Left ventricle myocardium superior (tissue), 1 donor: ENCODE measurements around the gene PTPRU. TPM values are rescaled to one million over a fixed set of nuclear protein-coding genes. Genes with fewer than 3 reads are reported as not detected.

ENCODE experiments used
- ATAC-seq: fragments of 200-7000 bp; cut with Tn5 transposase; one replicate; pipeline ENCODE4 v1.9.1; 2020; ENCODE audit warnings: mild to moderate bottlenecking, moderate library complexity
- DNase-seq: peaks from one replicate; pipeline ENCODE4 v3.0.0-alpha.2; 2020
- intact Hi-C: fragments of 100-400 bp; cut with micrococcal nuclease; formaldehyde crosslinking; loops from one replicate; pipeline ENCODE4 v1.11.0; 2022
- total RNA-seq: library from RNA; stranded (reverse); fragmentation: NEBNext Ultra II Directional; extraction: Animal tissue kit (Norgen Biotek cat#: 25700); gene quantifications from one replicate; pipeline ENCODE4 v1.2.1, GENCODE V29; 2021
- donor health status: DM: no; HTN: yes; CAD: no; lungs with severe emphysema.

Gene PTPRU
- total RNA-seq, 1 donor from 2014 or later: 19.2 TPM

DNA sequence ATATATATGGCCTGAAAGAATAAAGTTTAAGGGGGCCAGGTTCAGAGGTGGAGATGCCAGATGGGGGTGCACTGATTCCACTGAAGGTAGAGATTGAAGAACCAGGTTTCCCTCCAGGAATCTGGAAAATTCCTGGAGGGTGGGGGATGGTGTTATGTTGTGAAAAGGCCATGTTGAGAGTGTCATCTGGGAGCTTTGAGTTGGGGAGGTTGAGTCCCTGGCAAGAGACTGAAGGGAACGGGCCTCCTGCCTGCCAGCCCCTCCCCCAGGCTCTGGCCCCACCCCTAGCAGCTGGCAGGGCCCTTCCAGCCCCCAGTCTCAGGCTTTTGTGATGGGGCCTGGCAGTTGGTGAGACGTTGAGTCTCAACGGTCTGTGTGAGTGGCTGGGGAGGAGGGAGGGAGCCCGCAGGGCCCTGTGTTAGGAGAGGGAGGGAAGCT is 4.1 kb downstream of the PTPRU start:
- no peak for ATAC-seq
- intact Hi-C loops: no loop called here
- no peak for DNase-seq

DNA sequence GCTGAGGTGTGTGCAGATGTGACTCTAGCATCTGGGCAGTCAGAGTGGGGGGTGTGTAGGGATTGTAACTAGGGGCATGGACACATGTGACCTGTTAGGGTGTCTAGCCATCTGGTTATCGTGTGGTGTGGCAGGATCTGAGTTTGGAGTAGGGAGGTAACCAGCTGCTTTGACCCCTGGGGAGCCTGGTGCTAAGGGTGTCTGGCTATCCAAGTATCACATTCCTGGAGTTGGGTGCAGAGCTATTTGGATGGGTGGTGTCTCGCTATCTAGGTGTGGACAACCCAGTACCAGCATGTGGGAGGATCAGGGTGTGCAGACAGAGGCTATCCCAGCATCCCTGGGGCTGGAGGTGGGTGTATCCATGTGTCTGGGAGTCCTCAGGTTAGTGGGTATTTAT is 4.7 kb downstream of the PTPRU start:
- ATAC-seq (no peak), DNase-seq (no peak)
- intact Hi-C loops: no loop called here

DNA sequence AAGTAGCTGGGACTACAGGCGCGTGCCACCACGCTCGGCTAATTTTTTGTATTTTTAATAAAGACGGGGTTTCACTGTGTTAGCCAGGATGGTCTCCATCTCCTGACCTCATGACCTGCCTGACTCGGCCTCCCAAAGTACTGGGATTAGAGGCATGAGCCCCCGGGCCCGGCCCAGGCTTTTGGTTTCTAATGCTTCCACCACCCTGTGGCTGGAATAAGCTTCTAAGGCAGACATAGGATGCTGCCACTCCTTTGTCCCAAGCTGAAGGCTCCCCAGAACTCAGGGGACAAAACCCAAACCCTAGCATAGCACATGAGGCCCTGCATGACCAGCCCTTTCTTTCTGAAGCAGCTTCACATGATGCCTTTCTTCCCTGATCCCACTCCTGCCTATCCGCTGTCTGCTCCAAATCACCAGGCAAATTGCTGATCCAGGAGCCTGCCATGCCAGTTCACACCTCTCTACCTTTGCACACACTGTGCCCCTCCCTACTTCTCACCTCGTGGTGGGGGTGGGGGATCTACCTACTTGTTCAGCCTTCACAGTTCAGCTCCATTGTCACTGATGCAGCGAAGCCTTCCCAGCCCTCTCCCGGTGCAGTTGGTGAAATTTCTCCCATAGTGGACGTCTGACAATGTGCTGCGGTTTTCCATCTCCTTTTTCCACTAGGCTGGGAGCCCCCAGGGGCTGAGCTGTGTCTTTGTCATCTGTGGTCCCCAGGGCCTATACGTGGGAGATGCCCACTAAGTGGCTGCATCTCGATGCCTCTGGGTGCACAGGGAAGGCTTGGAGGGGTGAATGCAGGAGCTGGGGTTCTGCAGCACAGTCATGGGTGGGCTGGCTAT is 6.9 kb downstream of the PTPRU start:
- no peak for DNase-seq
- ATAC-seq: no peak
- intact Hi-C loops: no loop called here

DNA sequence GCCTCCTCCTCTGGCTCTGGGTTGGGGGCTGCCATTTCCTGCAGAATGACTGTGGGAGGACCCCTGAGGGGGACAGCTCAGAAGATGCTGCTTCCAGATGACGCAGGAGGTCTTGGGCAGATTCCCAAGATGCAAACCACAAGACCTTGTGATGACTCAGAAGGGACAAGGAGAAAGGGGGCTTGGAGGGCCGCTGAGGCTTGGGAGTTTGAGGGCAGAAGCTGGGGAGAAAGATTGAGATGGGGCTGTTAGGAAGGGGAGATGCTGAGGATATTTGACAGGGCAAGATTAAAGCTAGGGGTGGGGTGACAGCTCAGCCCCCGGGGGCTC is 7.5 kb downstream of the PTPRU start:
- ATAC-seq: no peak

DNA sequence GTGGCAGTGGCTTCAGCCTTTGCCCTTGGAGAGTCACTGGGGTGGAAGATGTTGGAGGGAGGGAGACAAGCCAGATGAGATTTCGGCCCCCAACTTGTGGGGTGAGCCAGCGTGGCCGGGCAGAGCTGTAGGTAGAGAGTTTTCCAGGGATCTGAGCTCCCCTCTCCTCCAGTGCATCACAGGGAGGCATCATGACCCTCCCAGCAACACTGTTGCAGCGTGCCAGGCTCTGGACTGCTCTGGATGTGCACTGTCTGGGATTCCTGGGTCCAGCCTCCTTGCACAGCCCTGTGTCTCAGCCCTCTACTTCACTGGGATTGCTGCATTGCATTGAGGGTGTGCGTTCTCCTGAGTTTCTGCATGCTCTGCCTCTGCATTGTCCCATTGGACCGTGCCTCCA is 8.9 kb downstream of the PTPRU start:
- DNase-seq: no peak
- intact Hi-C loops: no loop called here
- no peak for ATAC-seq

More for the DNA sequence above, 7.5 kb downstream of the PTPRU start:
- intact Hi-C loops: no loop called here
- no peak for DNase-seq

DNA sequence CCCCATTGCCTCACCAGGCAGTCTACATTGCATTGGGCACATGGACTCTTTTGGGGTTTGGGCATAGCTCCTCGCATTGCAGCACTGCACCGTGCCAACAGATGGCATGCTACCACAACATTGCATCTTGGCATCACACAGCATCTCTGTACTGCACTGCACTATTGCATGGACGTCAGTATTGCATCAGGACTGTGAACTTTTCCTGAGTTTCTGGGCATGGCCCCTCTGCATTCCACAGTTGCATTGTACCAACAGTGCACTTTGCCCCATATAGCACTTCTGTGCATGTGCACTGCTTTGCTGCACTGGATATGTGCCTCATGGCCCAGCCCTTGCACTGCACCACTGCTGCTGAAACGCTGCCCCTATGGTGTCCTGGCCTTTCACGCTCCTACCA is 9.6 kb downstream of the PTPRU start:
- DNase-seq (no peak), ATAC-seq (peak; percentile 59)
- intact Hi-C loops: no loop called here

DNA sequence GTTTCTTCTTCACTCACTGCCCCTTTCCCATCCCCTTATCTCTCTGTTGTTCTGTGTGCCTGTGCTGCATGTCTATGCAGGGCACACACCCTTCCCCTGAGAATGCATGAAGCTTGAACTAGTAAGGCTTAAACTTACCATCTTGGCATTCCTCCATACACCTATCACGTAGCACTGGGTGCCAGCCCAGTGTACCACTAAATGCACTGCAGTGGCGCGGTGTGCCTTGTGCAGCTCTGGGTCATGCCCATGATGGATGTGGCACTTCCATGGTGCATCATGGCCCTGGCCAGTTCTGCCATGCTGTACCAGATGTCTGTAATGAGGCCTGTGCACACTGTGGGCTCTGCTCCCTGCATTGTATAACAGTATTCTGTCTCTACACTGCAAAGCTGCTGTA is 10.7 kb downstream of the PTPRU start:
- peak; percentile 35 for ATAC-seq
- no peak for DNase-seq
- intact Hi-C loops: no loop called here

DNA sequence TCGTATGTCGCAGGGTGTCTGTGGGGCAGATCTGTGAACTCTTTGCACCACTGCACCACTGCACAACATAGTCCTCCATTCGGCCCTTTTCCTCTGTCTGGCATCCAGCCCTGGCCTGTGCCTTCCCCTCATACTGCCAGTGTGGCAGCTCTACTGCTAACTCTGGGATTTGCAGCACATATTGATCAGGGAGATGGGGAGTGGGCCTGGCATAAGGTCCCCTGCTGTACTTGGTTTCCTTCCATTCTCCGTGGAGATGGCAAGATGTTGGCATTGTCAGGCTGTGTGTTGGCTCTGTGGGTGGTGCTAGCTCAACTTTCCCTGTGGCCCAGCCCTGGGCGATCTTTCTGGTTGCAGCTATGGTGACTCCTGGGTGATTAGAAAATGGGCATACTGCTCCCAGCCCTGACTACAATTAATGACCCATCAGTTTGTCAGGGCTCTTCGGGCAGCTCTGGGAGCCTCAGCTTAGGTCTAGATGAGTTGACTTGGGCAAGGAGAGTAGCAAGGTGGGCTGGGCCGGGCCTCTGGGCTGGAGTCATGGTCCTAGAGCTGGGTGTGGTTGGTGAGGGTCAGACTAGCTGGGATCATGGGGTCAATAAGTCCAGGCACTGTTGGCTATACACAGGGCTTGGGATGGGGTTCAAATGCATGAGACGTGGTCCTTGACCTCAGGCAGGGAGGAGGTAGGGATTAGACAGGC is 11.4 kb downstream of the PTPRU start:
- intact Hi-C loops: no loop called here
- no peak for ATAC-seq
- DNase-seq: no peak

DNA sequence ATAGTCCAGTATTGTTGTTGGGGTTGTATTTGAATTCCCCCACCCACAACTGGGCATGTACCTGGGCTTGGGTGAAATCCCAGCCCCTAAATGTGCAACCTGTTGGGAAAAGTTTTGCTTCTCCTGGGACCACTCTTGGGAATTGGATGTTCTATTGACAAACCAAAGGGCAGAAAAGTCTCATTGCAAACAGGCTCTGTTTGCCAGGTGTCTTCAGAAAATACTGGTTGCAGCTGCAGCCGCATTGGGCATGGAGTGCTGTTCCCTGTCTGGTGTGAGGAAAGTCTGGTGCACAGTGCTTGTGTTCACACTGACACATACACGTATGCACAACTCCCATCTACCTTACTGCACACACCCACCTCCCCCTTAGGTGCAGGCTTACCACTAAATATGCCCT is 12.1 kb downstream of the PTPRU start:
- no peak for ATAC-seq
- DNase-seq: no peak
- intact Hi-C loops: no loop called here

DNA sequence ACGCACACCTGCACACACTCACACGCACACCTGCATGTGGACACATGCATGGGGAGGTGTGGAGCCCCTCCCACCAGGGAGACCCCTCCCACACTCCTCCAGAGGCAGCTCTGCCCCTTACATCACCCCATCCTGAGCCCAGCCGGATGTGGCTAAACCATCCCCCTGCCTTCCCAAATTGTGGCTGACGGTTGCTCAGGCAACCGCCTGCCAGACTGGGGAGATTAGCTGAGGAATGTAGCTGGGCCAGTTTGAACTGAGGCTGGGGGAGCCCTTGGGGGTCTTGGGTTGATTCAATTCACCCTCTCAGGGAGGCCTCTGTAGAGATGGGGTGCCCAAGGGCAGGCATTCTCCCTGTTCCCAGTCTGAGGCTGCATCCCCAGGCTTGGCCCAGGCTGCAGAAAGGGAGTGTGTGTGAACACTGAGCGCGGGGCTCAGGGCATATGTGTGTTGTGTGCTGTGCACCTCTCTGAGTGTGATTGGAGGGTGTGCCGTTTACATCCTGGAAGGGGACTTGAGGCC is 12.9 kb downstream of the PTPRU start:
- no peak for DNase-seq

DNA sequence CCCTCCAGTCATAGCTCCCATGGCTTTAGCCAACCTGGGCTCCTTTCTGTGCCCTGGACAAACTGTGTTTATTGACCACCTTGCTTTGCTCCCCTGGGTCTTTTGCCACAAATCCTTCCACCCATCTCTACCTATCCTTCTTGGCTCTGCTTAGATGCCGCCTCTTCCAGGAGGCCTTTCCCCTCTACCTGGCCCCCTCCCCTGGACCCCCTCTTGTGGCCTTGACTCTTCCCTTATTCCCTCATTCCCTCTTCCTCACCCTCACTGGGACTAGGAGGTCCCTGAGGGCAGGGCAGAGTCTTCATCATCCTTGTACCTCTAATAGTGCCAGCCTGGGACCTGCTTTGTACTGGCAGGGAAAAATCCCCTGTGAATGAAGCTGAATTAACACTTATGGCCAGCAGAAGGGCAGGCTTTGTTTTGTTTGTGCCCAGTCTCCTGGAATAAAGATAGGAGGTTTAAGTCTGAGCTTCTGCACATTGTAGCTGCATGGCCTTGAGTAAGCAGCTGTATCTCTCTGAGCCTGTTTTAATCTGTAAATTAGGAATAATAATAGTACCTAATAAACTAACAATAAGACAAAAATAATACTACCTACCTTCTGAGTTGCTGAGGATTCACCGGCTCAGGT is 13.7 kb downstream of the PTPRU start:
- intact Hi-C loops: no loop called here
- ATAC-seq (no peak), DNase-seq (no peak)

More for the DNA sequence above, 12.9 kb downstream of the PTPRU start:
- intact Hi-C loops: no loop called here
- no peak for ATAC-seq

DNA sequence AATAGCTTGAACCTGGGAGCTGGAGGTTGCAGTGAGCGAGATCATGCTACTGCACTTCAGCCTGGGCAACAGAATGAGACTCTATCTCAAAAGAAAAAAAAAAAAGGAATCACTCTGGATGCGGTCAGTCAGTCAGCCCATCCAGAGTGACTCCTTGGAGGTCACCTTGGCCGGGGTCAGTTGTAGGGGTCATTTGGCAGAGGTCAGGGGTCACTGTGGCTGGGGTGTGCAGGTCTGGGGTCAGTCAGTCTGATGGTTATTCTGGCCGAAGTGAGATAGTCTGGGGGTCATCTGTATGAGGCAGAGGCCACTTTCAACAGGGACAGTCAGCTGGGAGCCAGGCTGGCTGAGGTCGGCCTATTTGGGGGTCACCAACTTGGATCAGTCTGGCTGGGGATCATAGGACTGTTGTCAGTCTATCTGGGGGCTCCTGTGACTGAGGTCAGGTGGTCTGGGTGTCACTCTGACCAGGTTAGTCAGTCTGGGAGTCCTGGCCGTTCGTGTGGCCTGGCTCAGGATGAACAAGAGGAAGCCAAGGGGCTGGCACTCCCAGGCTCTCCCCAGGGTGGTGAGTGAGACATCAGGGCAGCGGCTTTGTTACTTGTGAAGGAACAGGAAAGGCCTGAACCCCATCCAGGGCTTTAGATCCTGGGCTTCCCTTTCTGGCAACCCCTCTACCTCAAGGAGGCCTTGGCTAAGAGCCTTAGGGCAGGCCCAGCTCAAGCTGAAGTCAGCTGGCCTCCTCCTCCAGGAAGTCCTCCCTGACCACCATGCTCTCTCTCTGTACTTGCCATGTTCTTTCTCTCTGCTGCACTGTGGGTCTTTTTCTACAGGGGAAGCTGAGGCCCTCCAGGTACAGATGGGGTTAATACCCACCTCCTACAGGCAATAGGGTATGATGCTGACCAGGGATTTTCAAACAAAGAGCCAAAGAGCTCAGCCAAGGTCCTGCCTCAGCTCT is 15.1 kb downstream of the PTPRU start:
- intact Hi-C loops: no loop called here
- DNase-seq: no peak
- no peak for ATAC-seq

DNA sequence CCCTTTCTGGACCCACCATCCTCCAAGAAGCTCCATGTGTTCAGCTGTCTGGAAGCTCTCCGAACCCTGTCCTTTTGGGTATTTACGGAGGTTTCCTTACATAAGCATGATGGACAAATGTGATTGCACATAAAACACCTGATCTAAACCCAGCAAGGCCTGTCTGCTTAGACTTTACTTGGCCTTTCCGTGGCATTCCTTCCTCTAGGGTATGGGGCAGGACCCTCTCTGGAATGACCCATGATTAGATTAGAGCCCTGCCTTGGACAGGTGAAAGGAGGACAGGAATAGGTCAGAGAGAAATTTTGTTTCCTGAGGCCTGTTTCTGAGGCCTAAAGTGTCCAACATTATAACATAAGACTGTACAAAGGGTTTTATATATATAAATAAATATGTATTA is 16.9 kb downstream of the PTPRU start:
- intact Hi-C loops: no loop called here
- no peak for DNase-seq
- ATAC-seq: no peak

DNA sequence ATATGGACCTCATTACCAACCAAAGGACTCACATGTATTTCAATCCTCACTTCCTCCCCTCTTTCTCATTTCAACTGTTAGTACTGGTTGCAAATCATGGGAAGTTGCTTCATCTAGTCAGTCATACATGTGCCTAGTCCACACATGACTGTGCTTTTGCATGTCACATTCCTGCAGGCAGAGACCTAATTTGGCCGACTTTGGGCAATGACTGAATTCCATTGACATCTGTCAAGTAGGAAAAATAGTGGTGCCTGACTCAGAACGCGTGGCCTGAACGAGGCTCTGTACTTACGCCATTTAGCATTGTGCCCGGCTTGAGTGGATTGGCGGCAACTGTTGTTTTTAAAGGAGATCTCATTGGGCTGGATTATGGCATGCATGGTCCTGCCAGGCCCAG is 18.0 kb downstream of the PTPRU start:
- intact Hi-C loops: no loop called here
- ATAC-seq (no peak), DNase-seq (no peak)

DNA sequence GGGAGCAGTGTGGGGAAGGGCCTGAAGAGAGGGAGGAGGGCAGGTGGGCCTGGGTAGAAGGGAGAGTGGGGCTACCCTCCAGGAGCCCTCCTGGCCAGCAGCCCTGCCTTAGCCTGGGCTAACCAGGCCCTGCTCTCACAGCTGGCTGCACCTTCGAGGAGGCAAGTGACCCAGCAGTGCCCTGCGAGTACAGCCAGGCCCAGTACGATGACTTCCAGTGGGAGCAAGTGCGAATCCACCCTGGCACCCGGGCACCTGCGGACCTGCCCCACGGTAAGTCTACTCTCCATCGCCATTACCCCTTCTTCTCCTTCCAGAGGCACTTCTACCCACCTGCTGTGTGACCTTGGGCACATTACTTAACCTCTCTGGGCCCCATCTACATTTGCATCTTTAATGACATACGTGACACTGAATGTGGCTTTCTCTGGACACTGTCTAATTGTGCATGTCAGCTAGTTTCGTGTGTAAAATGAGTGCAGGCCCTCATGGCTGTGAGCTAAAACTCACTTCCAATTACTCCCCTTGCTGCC is 18.9 kb downstream of the PTPRU start:
- intact Hi-C loops: no loop called here
- DNase-seq (no peak), ATAC-seq (no peak)

DNA sequence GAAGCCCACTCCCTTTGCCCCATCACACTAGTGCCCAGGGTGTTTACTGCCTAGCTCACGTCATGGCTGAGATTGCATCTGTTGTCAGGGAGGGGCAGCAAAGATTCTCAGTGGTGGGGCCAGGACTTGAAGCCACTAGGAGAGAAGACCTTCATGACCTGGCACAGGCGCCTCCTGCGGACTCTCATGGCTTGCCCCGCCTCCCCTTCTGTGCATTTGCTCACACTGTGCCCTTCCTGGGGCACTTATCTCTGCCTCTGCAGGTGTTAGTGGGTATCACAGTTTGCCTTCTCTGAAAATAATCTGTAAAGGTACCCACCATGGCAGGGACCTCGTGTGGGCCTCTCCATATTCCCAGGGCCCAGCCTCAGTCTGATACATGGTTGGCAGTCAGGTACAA is 20.1 kb downstream of the PTPRU start:
- DNase-seq (no peak), ATAC-seq (no peak)
- intact Hi-C loops: no loop called here

DNA sequence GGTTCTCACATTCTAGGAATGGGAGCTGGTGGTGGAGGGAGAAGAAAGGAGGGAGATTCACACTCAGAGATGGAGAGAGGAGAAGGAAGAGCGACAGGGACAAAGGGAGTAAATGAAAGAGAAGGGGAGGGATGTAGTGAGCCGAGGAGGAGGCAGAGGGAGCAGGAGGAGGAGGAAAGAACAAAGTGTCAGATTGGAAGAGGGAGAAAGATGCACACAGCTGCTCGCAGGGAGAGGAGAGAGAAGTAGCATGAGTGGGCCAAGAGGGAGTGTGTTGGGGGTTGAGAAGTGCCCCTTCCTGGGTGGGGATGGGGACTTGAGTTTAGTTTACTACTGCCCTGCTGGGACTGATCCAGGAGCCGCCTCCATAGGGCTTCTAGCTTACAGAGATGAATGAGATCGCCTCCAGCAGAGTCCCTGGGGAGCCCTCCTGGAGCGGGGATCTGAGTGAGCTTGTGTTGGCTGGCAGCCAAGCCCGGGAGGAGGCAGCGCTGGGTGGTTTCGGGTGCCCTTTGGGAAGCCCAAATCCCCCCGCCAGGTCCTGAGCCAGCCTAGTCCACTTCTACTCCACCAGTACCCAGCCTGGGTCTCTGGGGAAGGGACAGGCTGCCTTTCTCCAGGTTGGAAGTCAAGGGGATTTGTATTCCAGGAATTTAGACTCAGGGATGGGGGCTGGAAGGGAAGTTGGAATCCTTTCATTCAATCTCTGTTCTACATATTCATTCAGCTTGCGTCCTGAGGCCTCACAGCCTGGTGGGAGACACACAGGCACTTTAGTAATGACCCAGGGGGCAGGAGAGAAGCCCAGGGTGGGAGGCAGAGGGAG is 20.9 kb downstream of the PTPRU start:
- DNase-seq: no peak
- intact Hi-C loops: no loop called here
- ATAC-seq: no peak
